Adrenal gland (tissue), 12 donors: Measurements from ENCODE around the gene RETREG2. TPM values are rescaled to one million over a fixed set of nuclear protein-coding genes. Genes with fewer than 3 reads are reported as not detected.

Source experiments
- DNase-seq, 7 donors: peaks; one replicate each; pipeline ENCODE4 v3.0.0-alpha.2; 2019 to 2020
- H3K27ac ChIP-seq, 5 donors: fragments of 200-600 bp; sonication (generic) in 4 of 5; 1 replicate in 3 of 5; 2 replicates in 2 of 5; pipeline versions ENCODE4 v1.5.1 to v1.8.0; 2016 to 2020; ENCODE audit warnings: mild to moderate bottlenecking in 1 of 5
- H3K27me3 ChIP-seq: fragments of 200-600 bp; 2 replicates; pipeline ENCODE4 v1.8.0; 2021
- H3K36me3 ChIP-seq, 2 donors: fragments of 200-600 bp; replicated peaks in 1 of 2; 1 replicate in 1 of 2; 2 replicates in 1 of 2; pipeline versions ENCODE4 v1.5.1 to v1.8.0; 2018 to 2022
- H3K4me1 ChIP-seq, 2 donors: fragments of 200-600 bp; replicated peaks in 1 of 2; 1 replicate in 1 of 2; 2 replicates in 1 of 2; pipeline versions ENCODE4 v1.5.1 to v1.8.0; 2018 to 2021
- H3K4me3 ChIP-seq, 4 donors: fragments of 200-600 bp; sonication (generic) in 3 of 4; one replicate each; pipeline ENCODE4 v1.5.1; 2016 to 2018
- H3K9me3 ChIP-seq, 3 donors: fragments of 200-600 bp; sonication (generic) in 1 of 3; replicated peaks in 1 of 3; 1 replicate in 2 of 3; 2 replicates in 1 of 3; pipeline versions ENCODE4 v1.5.1 to v1.8.0; 2016 to 2021
- POLR2A ChIP-seq, 2 donors: fragments of 450-650 bp; IDR thresholded peaks; one replicate each; pipeline ENCODE4 v1.6.1; 2017; ENCODE audit warnings: antibody characterized with exemption in 2 of 2, mild to moderate bottlenecking in 2 of 2, moderate library complexity in 1 of 2
- WGBS, 4 donors: extraction: QIAGEN DNeasy Blood & Tissue Kit in 2 of 4; methylation state at CpG; one replicate each; pipeline versions ENCODE4 v1.1.5 to v1.1.7; 2013 to 2017; 5-methylcytosine and 5-hydroxymethylcytosine counted together
- intact Hi-C, 2 donors: fragments of 100-400 bp; cut with DNase I; formaldehyde crosslinking; loops; one replicate each; pipeline versions ENCODE4 v1.14.1 to v1.15.0; 2022 to 2023
- polyA plus RNA-seq, 3 donors: library from polyadenylated mRNA; stranded (reverse); fragments of 200-250 nt in 2 of 3; fragments of 350-450 nt in 1 of 3; fragmentation: Illumina TruSeq in 1 of 3; extraction: RNeasy Lipid Tissue Mini Kit (QIAGEN cat#74804) in 1 of 3; gene quantifications; one replicate each; pipeline ENCODE4 v1.2.3, GENCODE V29; 2013 to 2014
- total RNA-seq, 9 donors: library from RNA; depleted of rRNA in 4 of 9; stranded (reverse); fragments of >200 nt in 4 of 9; fragments of 120-200 nt in 1 of 9; fragmentation: NEBNext Ultra II Directional in 1 of 9; extraction: Animal tissue kit (Norgen Biotek cat#: 25700) in 1 of 9; gene quantifications; one replicate each; pipeline versions ENCODE4 v1.1.0 to v1.2.4, GENCODE V29; 2013 to 2023
- TF ChIP-seq, protein P1 (sequence below), 6 experiments: fragments of 450-650 bp in 4 of 6; fragments of 200-600 bp in 2 of 6; sonication (generic) in 1 of 6; IDR thresholded peaks; 1 replicate in 5 of 6; 2 replicates in 1 of 6; pipeline versions ENCODE4 v1.5.1 to v1.8.0; 2016 to 2021; ENCODE audit warnings: antibody characterized with exemption in 6 of 6, mild to moderate bottlenecking in 2 of 6, moderate library complexity in 1 of 6
- donor health status: healthy with polysubstance abuse.
- donor health status: Bipolar disorder and iron deficiency.
- donor health status: DM: yes; HTN: yes; CAD: no.
- donor health status: DM: no; HTN: no; CAD: no.
- donor health status: DM: no; HTN: no; CAD: no.
- donor health status: DM: yes; HTN: yes; CAD: no.

RETREG2 gene
- total and polyA plus RNA-seq, 12 donors: 30.1 to 159 (median 83.8) TPM

DNA sequence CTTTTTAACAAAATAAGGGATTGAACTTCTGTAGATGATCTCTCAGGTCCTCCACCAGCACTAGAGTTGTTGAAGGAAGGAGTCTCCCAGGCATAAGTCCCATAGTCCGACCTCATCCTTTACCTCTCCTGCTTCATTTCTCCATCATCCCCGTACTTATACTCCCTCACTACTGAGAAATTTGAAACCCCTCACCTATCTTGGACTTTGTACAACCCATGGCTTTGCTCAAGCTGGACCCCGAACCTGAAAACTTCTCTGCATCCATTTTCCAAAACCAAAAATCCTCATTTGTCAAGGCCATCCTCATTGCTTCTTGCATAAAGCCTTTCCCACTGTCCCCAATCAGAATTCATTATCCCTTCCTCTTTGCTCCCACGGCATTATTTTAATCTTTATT, 17.0 kb upstream of the RETREG2 start:
- no peak for DNase-seq
- H3K36me3 ChIP-seq: peaks cover 0 to 12% of the 10 kb centered on the region in 2 donors
- TF ChIP-seq, protein P1, sequence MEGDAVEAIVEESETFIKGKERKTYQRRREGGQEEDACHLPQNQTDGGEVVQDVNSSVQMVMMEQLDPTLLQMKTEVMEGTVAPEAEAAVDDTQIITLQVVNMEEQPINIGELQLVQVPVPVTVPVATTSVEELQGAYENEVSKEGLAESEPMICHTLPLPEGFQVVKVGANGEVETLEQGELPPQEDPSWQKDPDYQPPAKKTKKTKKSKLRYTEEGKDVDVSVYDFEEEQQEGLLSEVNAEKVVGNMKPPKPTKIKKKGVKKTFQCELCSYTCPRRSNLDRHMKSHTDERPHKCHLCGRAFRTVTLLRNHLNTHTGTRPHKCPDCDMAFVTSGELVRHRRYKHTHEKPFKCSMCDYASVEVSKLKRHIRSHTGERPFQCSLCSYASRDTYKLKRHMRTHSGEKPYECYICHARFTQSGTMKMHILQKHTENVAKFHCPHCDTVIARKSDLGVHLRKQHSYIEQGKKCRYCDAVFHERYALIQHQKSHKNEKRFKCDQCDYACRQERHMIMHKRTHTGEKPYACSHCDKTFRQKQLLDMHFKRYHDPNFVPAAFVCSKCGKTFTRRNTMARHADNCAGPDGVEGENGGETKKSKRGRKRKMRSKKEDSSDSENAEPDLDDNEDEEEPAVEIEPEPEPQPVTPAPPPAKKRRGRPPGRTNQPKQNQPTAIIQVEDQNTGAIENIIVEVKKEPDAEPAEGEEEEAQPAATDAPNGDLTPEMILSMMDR (IDR thresholded peaks at IDR 0.05): no peak
- TF ChIP-seq POLR2A (IDR thresholded peaks at IDR 0.05): no peak
- H3K27me3 ChIP-seq: no peaks in the 10 kb centered on the region
- peak overlapping the region; percentile 83 to 96 (median 90) for H3K27ac ChIP-seq
- peaks cover 7 to 9% of the 10 kb centered on the region in 2 donors for H3K4me1 ChIP-seq
- no peaks in the 10 kb centered on the region for H3K9me3 ChIP-seq
- intact Hi-C loops: loop anchor here (5.0 to 10.0 kb wide), 2 partner anchors 54 to 136 kb away; partner anchors contain the start of gene ABCB6 (in 1 of the 2)
- 70 to 76% (median 73%) methylated on average over 4 of the region's 4 CpGs for WGBS, 4 donors
- peak overlapping the region in 1 of 4 donors; percentile 73 for H3K4me3 ChIP-seq

DNA sequence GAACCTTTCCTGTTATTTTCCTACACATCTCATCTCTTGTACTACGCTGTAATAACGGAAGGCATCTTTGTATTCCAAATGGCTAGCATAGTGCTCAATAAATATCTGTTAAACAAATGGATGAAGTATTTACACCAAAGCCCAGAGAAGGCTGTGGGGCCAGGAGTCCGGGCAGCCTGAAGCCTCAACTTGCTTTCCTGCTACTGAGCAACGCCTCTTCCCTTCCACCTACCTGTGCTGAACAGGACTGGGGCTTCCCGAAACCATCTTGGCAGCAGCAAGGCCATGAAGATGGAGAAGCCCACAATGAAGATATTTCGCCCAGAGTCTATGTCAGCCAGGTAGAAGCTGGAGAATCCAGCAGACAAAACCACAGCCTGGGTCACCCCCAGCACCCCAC, 14.9 kb upstream of the RETREG2 start:
- TF ChIP-seq POLR2A (IDR thresholded peaks at IDR 0.05): no peak
- TF ChIP-seq, protein P1 (IDR thresholded peaks at IDR 0.05): no peak
- H3K9me3 ChIP-seq: no peaks in the 10 kb centered on the region
- no peak overlapping the region for H3K27ac ChIP-seq
- no peaks in the 10 kb centered on the region for H3K36me3 ChIP-seq
- H3K27me3 ChIP-seq: no peaks in the 10 kb centered on the region
- intact Hi-C loops: loop anchor here (5.0 to 10.0 kb wide), 2 partner anchors 52 to 134 kb away; partner anchors contain the start of gene ABCB6 (in 1 of the 2)
- DNase-seq: no peak
- peaks cover 7 to 9% of the 10 kb centered on the region in 2 donors for H3K4me1 ChIP-seq
- 90 to 96% (median 93%) methylated on average over 5 to 6 of the region's 6 CpGs for WGBS, 4 donors
- H3K4me3 ChIP-seq: no peak overlapping the region

DNA sequence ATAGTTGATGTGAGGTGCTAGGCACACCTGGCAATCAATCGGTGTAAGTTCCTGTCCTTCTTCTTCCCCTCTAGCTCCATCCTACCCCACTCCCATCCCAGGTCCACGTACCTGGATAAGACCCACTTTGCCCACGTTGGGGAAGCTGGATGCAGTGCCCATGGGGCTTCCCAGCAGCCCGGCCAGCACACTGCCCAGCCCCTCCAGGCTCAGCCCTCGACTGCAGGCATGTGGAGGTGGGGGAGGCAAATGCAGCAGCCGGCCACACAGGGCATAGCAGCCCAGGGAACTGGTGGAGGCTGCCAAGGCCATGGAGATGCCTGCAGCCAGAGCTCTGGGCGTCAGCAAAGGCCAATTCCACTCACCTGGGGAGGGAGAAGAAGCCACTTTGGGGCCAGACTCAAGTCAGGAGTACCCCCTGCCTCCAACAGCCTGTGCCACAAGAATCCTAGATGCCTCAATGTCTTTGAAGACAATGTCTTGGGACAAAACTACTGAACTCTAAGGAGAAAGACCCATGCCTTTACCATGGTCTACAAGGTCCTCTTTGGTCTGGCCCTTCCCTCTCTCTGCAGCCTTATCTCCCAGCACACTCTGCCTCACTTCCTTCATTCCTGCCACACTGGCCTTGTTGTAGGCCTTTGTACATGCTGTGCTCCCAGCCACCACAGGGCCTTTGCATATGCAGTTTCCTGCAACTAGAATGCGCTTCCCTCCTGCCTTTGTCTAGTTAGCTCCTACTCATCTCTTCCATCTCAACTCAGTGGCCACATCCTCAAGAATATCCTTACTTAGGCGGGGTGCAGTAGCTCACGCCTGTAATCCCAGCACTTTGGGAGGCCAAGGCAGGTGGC, 12.8 kb upstream of the RETREG2 start:
- no peak overlapping the region for H3K4me3 ChIP-seq
- no peaks in the 10 kb centered on the region for H3K36me3 ChIP-seq
- DNase-seq: peak in 1 of 7 donors; percentile 7
- no peak for TF ChIP-seq POLR2A (IDR thresholded peaks at IDR 0.05)
- TF ChIP-seq, protein P1 (IDR thresholded peaks at IDR 0.05): no peak
- H3K27me3 ChIP-seq: no peaks in the 10 kb centered on the region
- H3K27ac ChIP-seq: no peak overlapping the region
- no peaks in the 10 kb centered on the region for H3K9me3 ChIP-seq
- 81 to 91% (median 88%) methylated on average over 7 to 10 of the region's 10 CpGs for WGBS, 4 donors
- intact Hi-C loops: loop anchor here in 1 of 2 donors (10.0 kb wide), 1 partner anchor 50 kb away; the partner anchor contains the start of gene ABCB6
- peaks cover 3 to 5% of the 10 kb centered on the region in 2 donors for H3K4me1 ChIP-seq

DNA sequence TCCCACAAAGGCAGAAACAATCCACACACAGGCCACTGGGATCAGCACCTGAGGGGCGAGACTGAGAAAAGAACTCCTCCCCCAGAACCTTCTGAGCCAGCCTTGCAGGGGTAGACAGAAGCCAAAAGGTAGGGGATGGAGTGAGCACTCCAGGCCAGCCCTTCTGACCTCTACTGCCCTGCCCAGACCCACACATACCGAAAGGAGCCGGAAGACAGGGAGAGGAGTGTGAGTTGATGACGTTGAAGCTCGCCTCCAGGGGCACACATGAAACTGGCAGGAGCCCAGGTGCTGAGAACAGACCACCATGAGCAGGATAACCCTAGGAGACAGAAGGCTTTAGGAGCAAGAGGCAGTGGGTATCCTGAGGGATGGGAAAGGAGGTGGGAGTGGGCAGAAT, 10.1 kb upstream of the RETREG2 start:
- intact Hi-C loops: loop anchor here in 1 of 2 donors (10.0 kb wide), 1 partner anchor 47 kb away; the partner anchor contains the start of gene ABCB6
- no peak for TF ChIP-seq POLR2A (IDR thresholded peaks at IDR 0.05)
- TF ChIP-seq, protein P1 (IDR thresholded peaks at IDR 0.05): no peak
- Histone ChIP-seq H3K36me3 (peaks cover 0 to 10% of the 10 kb centered on the region in 2 donors), H3K4me3 (no peak overlapping the region), H3K27me3 (no peaks in the 10 kb centered on the region), H3K27ac (no peak overlapping the region), H3K4me1 (peaks cover 0 to 11% of the 10 kb centered on the region in 2 donors), H3K9me3 (no peaks in the 10 kb centered on the region)
- WGBS, 4 donors: 54 to 100% (median 56%) methylated on average over 1 to 5 of the region's 5 CpGs
- peak in 2 of 7 donors; percentile 17 to 50 for DNase-seq
